ENCODE results near the gene SSB.
"Not testable (repeated sequence)": the region's sequence is repeated elsewhere in the genome, so short reads cannot be mapped to it uniquely, and the experiment has no call there.

SSB gene

DNA sequence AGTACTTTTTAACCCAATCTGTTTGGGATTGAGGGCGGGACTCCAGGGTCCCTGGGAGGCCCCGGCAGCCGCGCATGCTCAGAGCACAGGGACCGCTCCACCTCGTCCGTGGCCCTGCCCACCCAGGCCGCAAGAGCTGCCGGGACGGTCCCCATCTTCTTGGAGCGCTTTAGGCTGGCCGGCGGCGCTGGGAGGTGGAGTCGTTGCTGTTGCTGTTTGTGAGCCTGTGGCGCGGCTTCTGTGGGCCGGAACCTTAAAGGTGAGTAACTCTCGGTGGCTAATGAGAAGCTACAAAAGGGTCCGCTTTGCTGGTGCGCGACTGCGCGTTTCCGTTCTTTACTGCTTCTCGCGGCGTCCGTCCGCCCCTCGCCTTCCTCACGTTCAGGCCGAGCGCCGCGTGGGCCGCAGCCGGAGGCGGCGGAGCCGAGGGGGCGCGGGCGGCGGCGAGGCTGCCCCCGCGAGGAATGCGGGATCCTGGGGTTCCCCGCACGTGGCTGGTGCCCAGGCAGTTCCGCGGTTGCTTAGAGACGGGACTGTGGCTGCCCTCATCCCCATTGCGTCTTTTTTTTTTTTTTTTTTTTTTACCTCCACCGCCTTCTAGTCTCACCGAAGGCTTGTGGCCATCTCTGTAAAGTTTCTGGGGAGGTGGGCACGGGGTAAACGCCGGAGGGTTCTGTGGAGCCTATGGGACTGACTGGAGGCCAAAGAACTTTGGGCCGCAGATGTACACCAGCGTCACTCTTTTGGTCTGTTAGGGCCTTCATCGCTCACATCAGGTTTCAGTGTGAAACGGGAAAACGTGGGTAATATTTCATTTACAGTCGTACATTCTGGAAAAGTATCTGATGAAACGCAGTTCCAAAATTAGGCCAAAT is at the start of gene SSB:
TSS of gene SSB (plus strand) at position 154 of the 875 bp plus-strand sequence. CDS start 2,090 bp downstream, outside the sequence.
- peak; percentile 64 to 91 for DNase-seq (ENCODE audit: low read depth in 1 of 2, low spot score in 1 of 2)
- in situ Hi-C loops (cut with HindIII; ENCODE audit: low pct_unique_long_range_greater_than_20kb, low sequenced_read_pairs), result no loop called here

DNA sequence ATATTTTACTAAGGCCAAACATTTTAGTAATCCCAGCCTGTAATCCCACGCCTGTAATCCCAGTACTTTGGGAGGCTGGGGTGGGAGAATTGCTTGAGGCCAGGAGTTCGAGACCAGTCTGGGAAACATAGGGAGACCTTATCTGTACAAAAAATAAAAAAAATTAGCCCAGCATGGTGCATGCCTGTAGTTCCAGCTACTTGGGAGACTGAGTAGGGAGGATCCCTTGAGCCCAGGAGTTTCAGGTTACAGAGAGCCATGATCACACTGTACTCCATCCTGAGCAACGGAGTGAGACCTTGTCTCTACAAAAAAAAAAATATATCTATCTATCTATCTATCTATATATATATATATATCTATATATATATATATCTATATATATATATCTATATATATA is 45.9 kb upstream of the SSB start:
- in situ Hi-C loops (cut with HindIII; ENCODE audit: low pct_unique_long_range_greater_than_20kb, low sequenced_read_pairs), result no loop called here
- no peak for TF ChIP-seq JUND (IDR thresholded peaks at IDR 0.05; ENCODE audit: low read depth)
- no peak for DNase-seq (ENCODE audit: low read depth in 1 of 2, low spot score in 1 of 2)

More for the DNA sequence above, at the start of gene SSB:
- TF ChIP-seq JUND (IDR thresholded peaks at IDR 0.05; ENCODE audit: low read depth), result no peak

DNA sequence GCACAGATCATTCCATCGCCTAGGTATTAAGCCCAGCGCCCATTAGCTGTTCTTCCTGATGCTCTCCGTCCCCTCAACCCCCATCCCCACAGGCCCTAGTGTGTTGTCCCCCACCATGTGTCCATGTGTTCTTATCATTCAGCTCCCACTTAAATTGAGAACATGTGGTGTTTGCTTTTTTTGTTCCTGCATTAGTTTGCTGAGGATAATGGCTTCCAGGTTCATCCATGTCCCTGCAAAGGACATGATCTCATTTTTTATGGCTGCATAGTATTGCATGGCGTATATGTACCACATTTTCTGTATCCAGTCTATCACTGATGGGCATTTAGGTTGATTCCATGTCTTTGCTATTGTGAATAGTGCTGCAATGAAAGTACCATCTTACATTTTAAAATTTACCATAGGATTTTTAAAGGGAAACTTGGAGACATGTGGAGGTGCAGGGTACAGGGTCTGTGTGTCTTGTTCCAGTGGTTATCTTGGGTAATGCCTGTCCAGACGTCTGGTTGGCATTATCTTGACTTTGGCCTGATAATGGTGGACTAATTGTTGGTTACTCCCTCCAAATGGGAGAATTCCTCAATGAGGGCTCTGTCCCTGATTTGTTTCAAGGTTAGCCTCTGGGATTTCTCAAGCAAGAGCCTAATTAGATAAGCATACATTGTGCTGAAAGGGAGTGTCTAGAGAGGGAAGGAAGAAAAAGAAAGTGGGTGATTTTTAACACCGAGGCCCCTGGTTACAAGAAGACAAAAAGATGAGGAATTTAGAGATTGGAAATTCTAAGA is 43.4 kb upstream of the SSB start:
- in situ Hi-C loops (cut with HindIII; ENCODE audit: low pct_unique_long_range_greater_than_20kb, low sequenced_read_pairs), result no loop called here
- DNase-seq (ENCODE audit: low read depth in 1 of 2, low spot score in 1 of 2), result no peak
- TF ChIP-seq JUND (IDR thresholded peaks at IDR 0.05; ENCODE audit: low read depth), result no peak

- DNase-seq (ENCODE audit: low read depth in 1 of 2, low spot score in 1 of 2), result no peak
- in situ Hi-C loops (cut with HindIII; ENCODE audit: low pct_unique_long_range_greater_than_20kb, low sequenced_read_pairs), result no loop called here
- no peak for TF ChIP-seq JUND (IDR thresholded peaks at IDR 0.05; ENCODE audit: low read depth)
Observed at GRCh38 chr2:169756342-169756741, 42.3 kb upstream of the SSB start.

- no peak for DNase-seq (ENCODE audit: low read depth in 1 of 2, low spot score in 1 of 2)
- no peak for TF ChIP-seq JUND (IDR thresholded peaks at IDR 0.05; ENCODE audit: low read depth)
- in situ Hi-C loops (cut with HindIII; ENCODE audit: low pct_unique_long_range_greater_than_20kb, low sequenced_read_pairs), result no loop called here
Observed at GRCh38 chr2:169757356-169757755, 41.3 kb upstream of the SSB start.

- in situ Hi-C loops (cut with HindIII; ENCODE audit: low pct_unique_long_range_greater_than_20kb, low sequenced_read_pairs), result no loop called here
- no peak for TF ChIP-seq JUND (IDR thresholded peaks at IDR 0.05; ENCODE audit: low read depth)
- no peak for DNase-seq (ENCODE audit: low read depth in 1 of 2, low spot score in 1 of 2)
Observed at GRCh38 chr2:169757778-169758177, 40.9 kb upstream of the SSB start.

GRCh38 chr2:169759987-169760386 is 38.7 kb upstream of the SSB start:
- TF ChIP-seq JUND (IDR thresholded peaks at IDR 0.05; ENCODE audit: low read depth), result no peak
- in situ Hi-C loops (cut with HindIII; ENCODE audit: low pct_unique_long_range_greater_than_20kb, low sequenced_read_pairs), result no loop called here
- DNase-seq (ENCODE audit: low read depth in 1 of 2, low spot score in 1 of 2), result no peak

DNA sequence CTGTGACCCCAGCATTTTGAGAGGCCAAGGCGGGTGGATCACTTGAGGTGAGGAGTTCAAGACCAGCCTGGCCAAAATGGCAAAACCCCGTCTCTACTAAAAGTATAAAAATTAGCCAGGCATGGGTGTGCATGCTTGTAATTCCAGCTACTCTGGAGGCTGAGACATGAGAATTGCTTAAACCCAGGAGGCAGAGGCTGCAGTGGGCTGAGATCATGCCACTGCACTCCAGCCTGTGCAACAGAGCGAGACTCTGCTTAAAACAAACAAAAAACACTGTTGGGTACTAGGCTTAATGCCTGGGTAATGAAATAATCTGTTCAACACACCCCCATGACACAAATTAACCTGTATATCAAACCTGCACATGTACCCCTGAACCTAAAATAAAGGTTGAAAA is 37.9 kb upstream of the SSB start:
- DNase-seq (ENCODE audit: low read depth in 1 of 2, low spot score in 1 of 2); in situ Hi-C loops (cut with HindIII; ENCODE audit: low pct_unique_long_range_greater_than_20kb, low sequenced_read_pairs): not testable (repeated sequence)

GRCh38 chr2:169761251-169761969 is 37.3 kb upstream of the SSB start:
- in situ Hi-C loops (cut with HindIII; ENCODE audit: low pct_unique_long_range_greater_than_20kb, low sequenced_read_pairs), result no loop called here
- no peak for DNase-seq (ENCODE audit: low read depth in 1 of 2, low spot score in 1 of 2)
- TF ChIP-seq JUND (IDR thresholded peaks at IDR 0.05; ENCODE audit: low read depth), result no peak

GRCh38 chr2:169761970-169762292 is 36.7 kb upstream of the SSB start:
- no peak for TF ChIP-seq JUND (IDR thresholded peaks at IDR 0.05; ENCODE audit: low read depth)
- no peak for DNase-seq (ENCODE audit: low read depth in 1 of 2, low spot score in 1 of 2)
- in situ Hi-C loops (cut with HindIII; ENCODE audit: low pct_unique_long_range_greater_than_20kb, low sequenced_read_pairs), result no loop called here

DNA sequence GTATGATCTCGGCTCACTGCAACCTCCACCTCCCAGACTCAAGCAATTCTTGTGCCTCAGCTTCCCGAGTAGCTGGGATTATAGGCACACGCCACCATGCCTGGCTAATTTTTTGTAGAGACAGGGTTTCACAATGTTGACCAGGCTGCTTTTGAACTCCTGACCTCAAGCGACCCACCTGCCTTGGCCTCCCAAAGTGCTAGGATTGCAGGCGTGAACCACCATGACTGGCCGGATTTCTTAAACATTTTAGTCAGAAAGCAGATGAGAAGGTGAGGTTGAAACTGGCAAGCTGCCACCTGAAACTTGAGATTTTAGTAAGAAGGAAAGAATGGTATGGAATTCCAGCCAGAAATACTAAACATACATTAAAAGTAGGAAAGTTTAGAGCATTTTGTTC is 33.1 kb upstream of the SSB start:
- TF ChIP-seq JUND (IDR thresholded peaks at IDR 0.05; ENCODE audit: low read depth), result no peak
- no peak for DNase-seq (ENCODE audit: low read depth in 1 of 2, low spot score in 1 of 2)
- in situ Hi-C loops (cut with HindIII; ENCODE audit: low pct_unique_long_range_greater_than_20kb, low sequenced_read_pairs), result no loop called here

DNA sequence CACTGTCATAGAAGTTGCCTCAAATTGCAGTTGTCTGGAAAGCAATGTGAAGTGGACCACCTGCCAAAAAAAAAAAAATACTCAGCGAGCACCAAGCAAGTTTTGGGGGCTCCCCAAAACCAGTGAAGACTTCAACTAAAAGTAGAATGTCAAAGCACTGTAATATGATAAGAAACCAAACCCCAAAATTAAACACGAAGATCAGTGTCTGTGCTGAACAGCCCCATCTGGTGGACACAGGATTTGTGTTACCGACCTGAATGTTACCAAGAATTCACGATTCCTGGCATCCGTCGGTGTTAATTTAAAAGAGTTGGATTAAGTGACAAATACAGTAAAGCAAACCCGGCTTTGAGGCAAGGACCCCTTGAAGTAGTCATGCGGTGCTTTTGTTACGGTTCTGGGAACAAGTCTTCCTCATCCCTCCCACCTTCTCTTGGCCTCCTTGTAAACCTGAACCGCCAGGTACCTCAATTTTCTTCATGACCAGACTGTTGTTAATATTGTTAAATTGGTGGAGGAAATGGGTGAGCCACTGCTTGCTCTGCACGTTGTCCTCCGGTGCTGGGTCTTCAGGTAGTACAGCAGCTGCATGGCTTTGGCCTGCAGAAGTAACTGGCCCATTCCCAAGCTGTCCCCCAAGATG is 31.3 kb upstream of the SSB start:
- peak; percentile 60 to 66 for DNase-seq (ENCODE audit: low read depth in 1 of 2, low spot score in 1 of 2)
- in situ Hi-C loops (cut with HindIII; ENCODE audit: low pct_unique_long_range_greater_than_20kb, low sequenced_read_pairs), result no loop called here
- TF ChIP-seq JUND (IDR thresholded peaks at IDR 0.05; ENCODE audit: low read depth), result no peak

Data from T47D (cell line).